SKM-1 treated with dmso at 0.1 percent for 144 hours (cell line): ENCODE data around the gene RNF144B.
"Not testable (repeated sequence)": the region's sequence is repeated elsewhere in the genome, so short reads cannot be mapped to it uniquely, and the experiment has no call there.

ENCODE experiments used
- DNase-seq: peaks from one replicate; lab custom pipeline; 2025; ENCODE audit not compliant: unreplicated experiment; lab: John Stamatoyannopoulos, UW

Gene RNF144B

GRCh38 chr6:18406955-18407749, 20.0 kb downstream of the RNF144B start:
- no peak for DNase-seq

- not testable (repeated sequence) for DNase-seq
Measured at GRCh38 chr6:18409602-18410001, 22.5 kb downstream of the RNF144B start.

GRCh38 chr6:18410412-18410811, 23.3 kb downstream of the RNF144B start:
- no peak for DNase-seq

- peak; percentile 88 for DNase-seq
Measured at GRCh38 chr6:18412068-18412467, 24.9 kb downstream of the RNF144B start.

GRCh38 chr6:18412644-18413043, 25.5 kb downstream of the RNF144B start:
- no peak for DNase-seq

GRCh38 chr6:18413381-18413780, 26.2 kb downstream of the RNF144B start:
- DNase-seq = no peak

DNA sequence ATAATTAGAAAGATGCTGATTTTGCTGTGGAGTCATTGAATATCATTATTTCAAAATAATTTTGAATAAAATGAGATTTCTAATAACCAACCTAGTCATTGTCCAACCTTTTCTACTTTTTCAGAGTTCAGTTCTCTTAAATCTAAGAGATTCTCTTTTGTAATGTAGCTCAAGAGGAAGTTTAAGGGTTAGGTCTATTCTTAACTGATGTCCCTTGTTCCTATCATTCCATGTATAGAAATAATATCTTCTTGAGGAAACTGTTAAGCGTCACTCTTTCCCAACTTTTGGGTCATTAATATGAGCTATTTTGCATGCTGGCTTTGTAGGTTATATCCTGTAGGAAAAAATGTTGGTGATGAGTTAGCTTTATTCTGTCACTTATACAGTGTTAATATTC, 27.0 kb downstream of the RNF144B start:
- no peak for DNase-seq

GRCh38 chr6:18415207-18415606, 28.1 kb downstream of the RNF144B start:
- DNase-seq = no peak

DNA sequence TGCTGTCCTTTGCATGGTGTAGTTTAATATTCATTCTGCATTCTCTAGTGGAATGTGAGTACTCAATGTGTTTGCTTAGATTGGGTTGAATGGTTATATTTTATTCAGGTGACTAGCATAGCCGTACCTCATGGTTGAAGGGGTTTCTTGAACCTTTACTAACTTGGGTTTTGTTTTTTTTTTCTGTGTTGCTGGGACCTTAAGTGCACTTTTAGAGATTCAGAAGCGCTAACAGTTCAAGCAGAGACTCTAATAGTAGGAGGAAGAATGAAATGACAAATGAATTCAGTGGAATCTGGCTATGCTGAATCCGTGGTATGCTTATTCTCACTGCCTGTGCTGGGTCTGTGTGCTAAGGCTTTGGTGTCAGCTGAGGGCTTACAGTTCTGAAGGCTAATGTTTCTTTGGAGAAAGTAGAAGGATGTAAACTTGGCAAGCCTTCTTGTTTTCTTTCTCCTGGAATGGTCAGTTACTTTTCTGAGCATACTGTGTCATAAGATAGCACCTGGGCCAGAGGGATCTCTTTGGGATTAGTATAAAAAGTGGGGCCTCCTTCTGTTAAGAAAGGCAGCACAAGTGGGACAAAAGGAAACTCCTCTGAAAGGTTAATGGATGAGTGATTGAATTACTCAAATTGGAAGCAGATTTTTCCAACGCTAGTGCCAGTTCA, 28.7 kb downstream of the RNF144B start:
- DNase-seq = no peak

GRCh38 chr6:18416341-18416679, 29.2 kb downstream of the RNF144B start:
- DNase-seq = no peak

GRCh38 chr6:18420328-18420727, 33.2 kb downstream of the RNF144B start:
- DNase-seq = no peak

DNA sequence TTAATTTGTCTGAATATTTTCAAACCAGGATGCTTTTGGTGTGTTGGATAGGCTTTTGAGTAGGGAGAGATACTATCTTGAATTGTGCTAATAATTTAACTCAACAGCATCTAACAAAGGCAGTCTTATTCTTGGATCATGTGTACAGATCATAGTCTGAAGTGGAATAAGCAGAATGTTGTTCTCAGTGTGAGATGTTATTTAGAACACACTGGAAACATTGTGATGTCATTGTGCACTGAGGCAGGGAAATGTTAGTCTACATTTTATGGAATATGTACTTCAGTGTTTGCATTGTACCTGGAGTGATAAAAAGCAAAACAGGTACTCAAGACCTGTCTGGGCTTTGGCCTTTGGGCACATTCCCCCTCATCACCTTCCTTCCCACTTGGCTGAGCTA, 35.0 kb downstream of the RNF144B start:
- no peak for DNase-seq

DNA sequence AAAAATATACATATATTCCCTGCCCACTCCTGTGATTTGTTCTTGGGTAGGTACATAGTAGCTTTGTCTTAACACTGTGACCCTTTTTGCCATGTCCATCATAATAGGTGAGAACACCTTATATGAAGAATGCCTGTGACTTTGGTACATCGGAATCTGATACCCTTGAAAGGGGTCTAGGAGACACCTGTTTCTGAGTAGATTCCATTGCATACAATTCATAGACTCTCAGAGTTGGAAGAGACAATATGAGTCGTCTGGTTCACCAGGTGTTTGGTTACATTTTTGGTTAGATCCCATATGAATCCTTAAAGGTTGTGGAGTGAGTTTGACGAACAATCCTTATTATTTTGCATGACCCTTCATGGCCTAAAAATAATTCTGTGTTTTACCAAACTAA, 36.3 kb downstream of the RNF144B start:
- DNase-seq = no peak

DNA sequence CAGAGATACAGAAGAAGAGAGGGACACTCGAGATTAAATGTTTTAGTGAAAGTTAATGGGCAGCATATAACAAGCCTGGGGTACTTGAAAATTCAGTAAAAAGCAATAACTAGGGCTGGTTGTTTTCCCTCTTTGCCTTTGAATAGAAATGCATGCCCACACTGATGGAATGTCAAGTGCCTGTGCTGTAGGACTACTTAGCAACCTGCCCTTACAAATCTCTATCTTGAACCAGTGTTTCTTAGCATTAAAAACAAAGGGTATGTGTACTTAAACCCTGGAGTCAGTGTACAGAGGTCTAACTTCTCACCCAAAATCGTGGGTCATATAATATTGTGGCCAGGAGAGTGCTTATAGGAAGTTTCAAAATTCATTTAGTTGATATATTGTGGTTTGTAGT, 37.1 kb downstream of the RNF144B start:
- DNase-seq = no peak

DNA sequence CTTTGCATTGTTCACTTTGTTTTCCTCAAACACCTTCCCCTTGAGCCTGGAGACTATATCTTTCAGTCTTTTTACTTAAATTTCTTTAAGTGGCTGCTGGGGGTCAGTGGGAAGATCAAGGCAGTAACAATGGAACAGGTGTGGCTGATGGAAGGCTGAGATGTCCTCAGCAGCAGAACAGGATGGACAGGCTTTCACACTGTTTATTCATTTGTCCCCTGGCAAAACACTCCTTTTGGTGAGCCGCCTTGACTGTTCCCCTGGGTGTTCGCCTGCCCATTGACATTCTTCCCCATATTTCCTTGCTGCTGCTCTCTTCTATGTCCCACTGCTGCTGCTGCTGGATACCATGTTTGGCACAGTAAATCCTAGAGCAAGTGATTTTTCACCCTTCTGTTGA, 38.1 kb downstream of the RNF144B start:
- DNase-seq = no peak

- no peak for DNase-seq
Measured at GRCh38 chr6:18427296-18427695, 40.1 kb downstream of the RNF144B start.

GRCh38 chr6:18429655-18430297, 42.6 kb downstream of the RNF144B start:
- DNase-seq = no peak

- DNase-seq = no peak
Measured at GRCh38 chr6:18431581-18431980, 44.4 kb downstream of the RNF144B start.

DNA sequence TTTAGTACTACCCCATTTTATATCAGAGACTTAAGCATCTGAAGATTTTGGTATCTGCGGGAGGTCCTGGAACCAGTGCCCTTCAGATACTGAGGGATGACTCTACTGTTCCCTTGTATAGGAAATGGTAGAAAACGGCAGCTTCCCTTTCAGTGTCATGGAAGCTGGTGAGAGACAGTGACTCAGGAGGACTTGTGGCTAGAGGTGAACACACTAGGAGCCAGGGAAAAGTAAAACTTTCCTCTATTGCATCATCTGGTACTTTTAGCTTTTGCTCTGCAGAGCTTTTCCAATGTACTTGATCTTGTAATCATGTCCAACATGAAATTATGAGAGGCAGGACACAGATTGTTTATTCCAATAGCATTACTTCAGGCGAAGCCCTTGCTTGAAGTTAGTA, 45.0 kb downstream of the RNF144B start:
- DNase-seq = no peak

DNA sequence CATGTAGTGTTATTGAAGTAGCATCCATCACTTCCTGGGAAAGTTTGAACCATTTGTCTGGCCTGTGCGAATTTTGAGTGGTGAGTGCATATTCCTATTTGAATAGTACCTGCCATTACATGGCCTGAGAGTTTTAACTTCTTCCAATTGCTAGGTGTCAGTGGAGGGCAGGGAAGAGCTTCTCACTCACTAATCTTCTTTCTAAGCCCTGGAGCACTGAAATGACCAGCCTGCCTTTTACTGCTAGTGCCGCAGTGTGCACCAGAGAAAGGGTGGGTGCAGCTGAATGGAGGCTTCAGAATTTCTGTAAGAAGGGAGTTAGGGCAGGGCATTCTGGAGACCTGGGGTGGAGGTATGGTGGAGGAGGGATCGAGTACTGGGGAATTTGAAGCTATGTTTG, 45.5 kb downstream of the RNF144B start:
- no peak for DNase-seq

DNA sequence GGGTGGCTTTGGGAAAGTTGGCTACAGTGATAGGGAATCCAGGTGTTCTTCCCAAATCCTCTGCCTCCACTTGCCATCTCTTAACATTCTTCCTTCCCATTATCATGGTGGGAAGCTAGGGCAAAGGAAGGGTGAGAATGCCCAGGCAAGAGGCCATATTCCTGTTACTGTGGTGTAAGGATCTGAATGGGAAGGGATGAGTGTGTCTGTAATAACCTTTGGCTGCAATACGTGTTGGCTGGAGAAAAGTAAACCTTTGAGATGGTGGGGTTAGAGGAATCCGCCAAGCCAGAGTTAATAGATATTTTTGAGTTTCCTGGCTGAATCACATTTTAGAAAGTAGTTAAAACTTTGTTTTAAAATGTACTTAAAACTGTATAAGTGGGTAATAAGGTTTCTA, 45.9 kb downstream of the RNF144B start:
- DNase-seq = no peak

- DNase-seq = peak; percentile 25
Measured at GRCh38 chr6:18436341-18436740, 49.2 kb downstream of the RNF144B start.
